CMK (cell line): ENCODE measurements around the gene NKIRAS1.
"Not testable (repeated sequence)": the region's sequence is repeated elsewhere in the genome, so short reads cannot be mapped to it uniquely, and the experiment has no call there.

Experiments used
- DNase-seq: peaks from one replicate; pipeline ENCODE4 v3.0.0-alpha.2; 2010; ENCODE audit warnings: low read depth

Gene NKIRAS1

DNA sequence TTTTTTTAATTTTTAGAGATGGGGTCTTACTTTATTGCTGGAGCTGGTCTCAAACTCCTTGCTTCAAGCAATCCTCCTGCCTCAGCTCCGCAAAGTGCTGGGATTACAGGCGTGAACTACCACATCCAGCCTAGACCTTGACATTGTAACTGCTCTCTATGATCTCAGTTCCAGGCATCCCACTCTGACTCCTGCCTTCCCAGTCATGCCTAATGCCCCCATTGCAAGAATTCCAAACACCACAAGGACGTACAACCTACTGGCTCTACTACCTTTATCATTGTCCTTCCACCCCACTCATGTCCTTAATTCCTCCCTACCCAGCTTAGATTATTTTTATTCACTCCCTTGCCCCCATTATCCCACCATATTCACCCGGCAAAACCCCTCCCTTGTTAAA is 21.6 kb downstream of the NKIRAS1 start:
- DNase-seq = no peak

DNA sequence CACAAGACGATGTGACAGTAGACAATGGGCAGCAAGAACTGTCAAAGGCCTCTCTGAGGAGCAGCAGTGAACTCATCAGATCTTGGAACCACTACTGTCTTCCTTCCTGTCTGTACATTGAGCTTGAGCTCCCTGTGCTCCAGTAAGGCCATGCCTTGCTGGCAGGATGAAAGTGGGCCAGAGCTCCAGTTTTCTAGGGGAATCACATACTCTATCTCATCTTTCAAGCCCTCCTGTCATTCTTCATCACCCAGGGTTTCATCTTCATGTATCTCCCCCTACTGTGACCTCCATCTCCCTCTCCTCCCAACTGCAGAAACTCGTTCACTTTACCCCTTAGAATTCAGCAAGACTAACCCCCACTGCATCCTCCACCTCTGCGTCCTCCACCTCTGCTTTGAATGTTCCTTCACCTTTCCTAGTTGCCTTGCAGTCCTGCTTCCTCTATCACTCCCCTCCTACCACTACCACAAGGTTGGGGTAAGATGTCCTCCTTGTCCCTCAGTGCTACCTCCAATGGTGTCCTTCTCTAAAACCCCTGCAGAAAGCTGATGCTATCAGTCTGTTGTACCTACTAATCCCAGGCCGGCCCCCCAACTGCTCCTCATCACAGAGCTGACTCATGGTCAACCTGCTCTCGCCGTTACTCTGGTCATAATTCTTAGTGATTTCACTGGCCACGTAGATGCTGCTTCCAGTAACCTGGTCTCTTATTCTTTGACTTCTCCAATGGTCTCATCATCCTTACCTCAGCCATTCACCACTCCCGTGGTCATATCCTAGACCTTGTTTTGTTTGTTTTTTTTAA is 22.3 kb downstream of the NKIRAS1 start:
- no peak for DNase-seq

DNA sequence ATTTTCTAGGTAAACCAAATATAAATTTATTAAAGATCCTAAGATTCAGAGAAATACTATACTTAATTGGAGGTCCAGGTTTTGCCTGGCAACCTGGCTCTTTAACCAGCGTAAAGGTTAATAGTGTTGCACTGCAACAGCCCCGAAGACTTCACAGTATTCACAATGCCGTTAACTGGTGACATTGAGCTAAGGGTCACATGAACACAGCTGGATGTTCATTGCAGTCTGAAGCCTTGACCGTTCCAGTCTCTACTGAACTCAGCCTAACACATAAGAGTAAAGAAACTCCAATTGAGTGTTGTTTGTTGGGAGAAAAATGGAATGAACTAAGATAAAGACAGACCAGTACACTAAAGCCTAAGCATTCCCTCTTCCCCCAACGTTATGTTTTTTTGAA is 26.8 kb downstream of the NKIRAS1 start:
- no peak for DNase-seq

DNA sequence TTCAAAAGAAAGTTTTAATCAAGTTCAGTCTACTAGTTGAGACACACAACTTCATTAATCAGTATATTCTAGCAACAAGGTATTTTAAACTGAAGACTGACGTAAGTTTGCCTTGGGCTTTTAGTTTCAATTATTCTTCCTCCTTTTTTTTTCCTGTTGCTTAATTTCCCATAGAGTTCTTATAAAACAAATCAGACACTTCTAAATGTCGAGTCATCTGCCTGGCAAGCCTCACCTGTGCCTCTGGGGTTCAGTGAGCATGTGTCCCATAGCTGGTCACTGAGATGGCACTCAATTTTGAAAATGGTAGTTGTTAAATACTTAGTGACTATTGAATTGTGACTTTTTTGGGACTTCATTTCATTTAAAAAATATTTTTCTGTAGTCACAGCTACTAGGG is 27.4 kb downstream of the NKIRAS1 start:
- DNase-seq = no peak

DNA sequence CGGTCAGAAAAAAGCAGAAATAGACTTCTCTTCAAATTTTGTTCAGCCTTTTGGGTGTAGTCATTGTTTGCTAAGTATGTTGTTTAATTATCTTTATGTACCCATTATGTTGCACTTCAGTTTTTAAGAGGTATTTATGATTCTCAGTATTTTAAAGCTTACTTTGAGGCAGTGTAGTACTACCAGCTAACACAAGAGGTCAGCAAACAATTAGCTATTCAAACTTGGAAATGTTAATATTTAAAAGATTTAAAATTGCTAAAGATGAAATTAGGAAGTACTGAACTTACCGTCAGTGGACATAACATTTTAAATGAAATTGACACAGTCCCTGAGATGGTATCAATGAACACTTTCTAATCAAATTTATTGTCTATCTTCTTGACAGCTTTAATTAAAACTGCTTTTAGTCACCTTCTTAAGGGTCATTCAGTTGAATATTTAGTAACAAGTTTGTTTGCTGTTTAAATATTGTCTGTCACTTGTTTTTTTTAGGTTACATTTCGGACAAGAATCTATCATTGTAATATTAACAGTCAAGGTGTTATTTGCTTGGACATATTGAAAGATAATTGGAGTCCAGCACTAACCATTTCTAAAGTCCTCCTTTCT is 28.1 kb downstream of the NKIRAS1 start:
- no peak for DNase-seq

DNA sequence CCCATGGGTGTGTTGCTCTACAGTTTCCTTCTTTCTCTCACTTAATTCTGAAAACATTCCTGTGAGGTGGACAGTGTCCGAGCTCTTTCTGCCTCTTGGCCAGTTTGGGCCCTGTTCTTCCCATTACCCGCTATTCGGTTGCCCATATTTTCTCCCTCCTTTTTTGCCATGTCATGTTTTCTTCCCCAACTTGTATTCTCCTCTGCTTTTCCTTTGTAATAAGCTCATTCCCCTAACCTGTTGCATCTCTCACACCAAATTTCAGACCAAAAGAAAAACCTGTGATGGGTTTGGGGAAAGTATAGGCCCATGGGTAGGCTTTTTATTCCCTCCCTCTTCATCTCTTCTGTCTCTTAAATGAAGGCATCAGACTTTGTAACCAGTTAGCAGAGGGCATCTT is 30.5 kb downstream of the NKIRAS1 start:
- no peak for DNase-seq

DNA sequence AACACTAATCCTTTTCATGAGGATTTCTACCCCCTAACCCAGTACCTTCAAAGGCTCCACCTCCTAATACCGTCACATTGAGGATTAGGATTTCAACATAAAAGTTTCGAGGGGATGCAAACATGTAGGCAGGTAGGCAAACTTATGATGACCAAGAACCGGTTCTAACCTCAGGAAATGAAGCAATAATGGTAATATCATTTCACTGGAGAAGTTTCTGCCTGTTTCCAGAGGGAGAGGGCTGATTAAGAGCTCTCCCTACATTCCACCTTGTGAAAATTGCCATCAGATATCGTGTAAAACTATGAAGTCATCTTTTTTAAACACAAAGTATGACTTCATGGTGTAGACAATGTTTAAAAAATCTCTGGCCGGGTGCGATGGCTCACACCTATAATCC is 31.6 kb downstream of the NKIRAS1 start:
- no peak for DNase-seq

DNA sequence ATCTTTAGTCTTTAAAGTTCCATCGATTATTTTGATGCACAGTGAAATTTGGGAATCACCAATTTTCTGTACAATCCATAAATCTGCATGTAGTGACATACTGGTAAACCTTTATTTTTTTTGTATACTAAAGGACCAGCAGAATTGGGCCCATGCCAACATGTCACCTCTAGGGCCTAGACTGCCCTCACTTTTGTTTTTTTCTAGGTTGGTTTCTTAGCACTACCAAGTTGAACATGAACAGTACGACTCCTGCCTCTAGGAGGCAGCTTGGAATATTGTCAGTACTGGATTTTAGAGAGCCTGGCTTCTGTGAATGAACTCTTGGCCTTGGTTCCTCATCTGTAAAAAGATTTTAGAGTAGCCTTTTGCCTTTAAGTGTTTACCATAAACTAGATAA is 32.3 kb downstream of the NKIRAS1 start:
- DNase-seq = no peak

DNA sequence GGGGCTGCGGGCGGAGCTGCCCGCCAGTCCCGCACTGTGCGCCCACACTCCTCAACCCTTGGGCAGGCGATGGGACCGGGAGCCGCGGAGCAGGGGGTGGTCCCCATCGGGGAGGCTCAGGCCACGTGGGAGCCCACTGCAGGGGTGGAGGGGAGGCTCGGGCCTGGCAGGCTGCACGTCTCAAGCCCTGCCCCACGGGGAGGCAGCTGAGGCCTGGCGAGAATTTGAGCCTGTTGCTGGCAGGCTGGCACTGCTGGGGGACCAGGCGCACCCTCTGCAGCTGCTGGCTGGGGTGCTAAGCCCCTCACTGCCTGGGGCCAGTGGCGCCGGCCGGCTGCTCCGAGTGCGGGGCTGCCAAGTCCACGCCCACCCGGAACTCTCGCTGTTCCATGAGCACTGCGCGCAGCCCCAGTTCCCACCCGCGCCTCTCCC is 34.3 kb downstream of the NKIRAS1 start:
- DNase-seq = no peak

DNA sequence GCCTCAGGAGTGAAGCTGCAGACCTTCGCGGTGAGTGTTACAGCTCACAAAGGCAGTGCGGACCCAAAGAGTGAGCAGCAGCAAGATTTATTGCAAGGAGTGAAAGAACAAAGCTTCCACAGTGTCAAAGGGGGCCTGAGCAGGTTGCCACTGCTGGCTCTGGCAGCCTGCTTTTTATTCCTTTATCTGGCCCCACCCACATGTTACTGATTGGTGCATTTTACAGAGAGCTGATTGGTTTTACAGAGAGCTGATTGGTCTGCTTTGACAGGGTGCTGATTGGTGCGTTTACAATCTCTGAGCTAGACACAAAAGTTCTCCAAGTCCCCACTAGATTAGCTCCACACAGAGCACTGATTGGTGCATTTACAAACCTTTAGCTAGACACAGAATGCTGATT is 34.8 kb downstream of the NKIRAS1 start:
- not testable (repeated sequence) for DNase-seq

DNA sequence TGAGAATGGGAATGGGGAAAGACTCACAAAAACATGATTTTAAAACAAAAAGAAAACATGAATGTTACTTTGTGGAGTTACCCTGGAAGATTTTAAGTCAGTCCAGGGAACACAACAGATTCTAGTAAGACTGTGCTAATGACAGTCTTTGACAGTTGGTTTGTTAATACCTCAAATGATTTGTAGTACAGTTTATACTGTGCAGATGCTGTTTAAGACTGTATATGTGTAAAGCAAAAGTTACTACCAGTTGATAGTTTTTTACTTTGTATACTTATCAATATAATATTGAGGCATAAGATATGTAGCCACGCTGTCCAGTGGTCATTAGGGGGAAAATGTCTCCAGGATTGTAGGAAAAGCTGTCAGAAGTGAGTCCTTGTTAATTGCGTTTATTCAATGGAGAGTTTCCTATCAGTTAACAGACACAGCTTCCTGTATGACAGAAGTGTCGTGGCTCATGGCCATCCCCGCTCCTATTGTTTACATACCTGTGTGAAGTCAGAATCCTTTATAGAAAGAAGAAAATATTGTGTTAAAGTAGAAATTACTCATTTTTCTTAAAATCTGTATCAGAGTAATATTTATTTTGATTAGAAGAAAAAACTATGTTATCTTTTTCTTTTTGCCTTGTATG is 36.0 kb downstream of the NKIRAS1 start:
- DNase-seq = no peak

DNA sequence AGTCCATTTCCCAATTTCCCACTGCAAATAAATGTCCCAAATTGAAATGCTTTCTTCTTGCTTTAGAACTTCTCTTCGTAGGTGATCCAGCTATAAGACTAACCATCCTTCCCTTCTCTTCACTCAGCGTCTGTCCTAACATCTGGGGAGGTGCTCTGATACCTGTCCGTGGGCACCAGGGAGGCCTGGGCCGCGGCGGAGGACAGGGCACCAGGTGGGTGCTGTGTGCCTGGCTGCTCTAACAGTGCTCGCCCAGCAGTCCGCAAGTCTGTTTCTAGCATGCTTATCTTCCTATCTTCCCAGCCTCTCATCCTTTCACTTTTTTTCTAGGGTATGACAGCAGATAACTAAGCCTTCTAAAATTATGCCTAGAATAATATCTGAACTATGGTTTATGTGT is 37.3 kb downstream of the NKIRAS1 start:
- DNase-seq = no peak

DNA sequence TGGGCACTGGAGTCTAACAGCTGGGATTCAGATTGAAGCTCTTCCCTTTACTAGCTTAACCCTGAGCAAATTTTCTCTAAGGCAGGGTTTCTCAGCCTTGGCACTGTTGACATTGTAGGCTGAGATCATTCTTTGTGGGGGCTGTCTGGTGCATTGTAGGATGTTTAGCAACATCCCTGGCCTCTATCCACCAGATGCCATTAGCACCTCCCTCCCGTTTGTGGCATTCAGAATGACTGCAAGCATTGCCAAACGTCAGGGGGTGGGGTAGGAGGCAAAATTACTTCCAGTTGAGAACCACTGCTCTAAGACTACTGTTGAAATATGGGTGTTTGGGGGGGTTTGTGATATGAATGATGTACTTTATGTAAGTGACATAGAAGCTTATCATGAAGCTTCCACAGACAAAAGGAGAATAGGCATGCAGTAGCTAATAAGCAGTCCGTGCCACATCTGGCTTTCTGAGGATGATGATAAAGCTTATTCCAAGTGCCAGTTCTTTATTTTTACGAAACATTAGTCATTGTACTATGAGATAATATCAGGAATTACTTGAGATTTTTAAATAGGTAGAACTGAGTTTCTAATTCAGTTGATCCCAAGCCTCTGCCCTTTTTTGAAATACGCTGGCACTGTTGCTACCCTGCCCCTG is 39.3 kb downstream of the NKIRAS1 start:
- no peak for DNase-seq

DNA sequence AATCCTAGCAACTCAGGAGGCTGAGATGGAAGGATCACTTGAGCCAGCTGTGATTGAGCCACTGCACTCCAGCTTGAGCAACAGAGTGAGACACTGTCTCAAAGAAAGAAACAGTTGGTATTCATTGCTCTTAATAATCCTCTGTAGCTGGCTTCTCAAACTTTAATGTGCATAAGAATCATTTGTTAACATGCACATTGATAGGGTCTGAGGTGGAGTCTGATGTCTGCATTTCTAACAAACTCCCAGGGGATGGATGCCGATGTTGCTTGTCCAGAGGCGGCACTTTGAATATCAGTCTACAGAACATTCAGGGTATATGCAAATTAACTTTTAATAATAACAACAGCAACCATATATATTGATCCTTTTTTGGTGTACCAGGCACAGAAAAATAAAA is 39.9 kb downstream of the NKIRAS1 start:
- DNase-seq = no peak

DNA sequence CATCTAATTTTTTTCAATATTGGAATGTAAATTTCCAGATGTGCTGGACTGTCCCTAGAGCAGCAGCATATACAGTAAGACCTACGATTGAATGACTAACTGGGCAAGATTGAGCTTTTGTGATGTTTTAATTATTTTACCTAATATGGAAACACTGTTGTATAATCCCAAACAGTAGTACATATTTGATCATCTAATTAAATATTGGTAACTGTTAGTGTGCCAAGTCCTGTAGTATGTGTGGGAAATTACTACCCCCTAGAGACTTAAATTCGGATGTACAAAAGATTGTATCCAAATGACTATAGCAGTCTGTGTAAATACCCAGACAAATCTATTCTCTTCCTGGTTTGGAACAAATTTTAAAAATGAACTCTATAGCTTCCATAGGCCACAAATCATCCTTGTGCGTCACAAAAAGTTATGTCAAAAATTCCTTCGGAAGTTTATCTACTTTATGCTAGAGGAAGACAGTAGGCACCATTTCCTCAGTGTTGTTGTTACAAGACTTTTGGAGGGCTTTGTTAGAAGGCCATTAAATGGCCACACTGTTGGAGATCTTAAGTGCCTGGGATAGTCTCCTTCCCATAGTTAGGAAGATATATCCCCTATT is 41.6 kb downstream of the NKIRAS1 start:
- no peak for DNase-seq

DNA sequence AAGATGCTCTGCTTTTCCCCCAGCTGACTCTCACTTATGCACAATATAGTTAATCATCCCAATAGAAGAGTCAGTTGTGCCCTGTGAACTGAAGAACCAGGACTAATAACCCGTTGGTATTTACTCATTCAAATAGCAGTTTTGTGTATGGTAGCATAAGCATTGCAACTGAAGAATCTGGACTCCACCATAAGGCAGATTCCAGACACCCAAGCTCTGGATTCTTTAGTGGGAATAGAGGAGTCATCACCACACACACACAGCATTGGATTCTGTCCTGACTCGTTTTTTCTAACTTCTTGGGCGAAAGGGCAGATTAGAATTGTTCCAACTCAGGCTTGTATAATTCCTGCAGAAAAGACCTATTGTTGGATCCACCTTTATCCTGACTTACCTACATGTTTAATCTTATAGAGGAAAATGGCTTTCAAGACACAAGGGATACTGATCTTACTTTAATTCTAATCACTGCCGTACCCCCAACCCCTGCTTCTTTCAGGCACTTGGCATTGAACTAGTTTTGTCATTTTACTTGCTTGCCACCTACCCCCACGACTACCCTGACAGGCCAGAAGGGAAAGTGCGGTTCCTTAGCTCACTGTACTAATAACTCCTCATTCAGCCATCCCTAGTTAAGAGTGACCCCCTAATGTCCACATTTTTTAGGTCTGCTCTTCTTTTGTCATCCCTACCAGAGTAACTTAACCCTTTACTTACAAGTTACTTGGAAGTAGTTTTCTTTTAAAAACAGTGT is 42.3 kb downstream of the NKIRAS1 start:
- DNase-seq = no peak

DNA sequence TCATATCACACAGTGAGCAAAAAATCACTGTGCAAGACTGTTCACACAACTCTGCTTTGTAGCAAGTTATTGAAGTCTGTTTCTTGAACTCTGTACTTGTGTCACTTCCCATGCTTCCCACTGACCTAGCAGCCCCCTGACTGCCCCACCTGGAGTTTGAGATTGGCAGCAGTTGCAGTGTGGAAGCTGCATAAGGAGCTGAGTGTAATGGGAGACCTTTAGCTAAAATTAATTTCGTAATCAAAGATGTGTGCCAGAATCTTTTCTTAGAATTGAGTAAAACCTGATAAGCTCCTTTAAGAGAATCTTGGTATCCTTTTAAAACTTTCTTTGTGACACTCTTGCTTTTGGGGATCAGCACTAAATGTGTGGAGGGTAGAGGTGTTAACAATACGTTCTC is 42.8 kb downstream of the NKIRAS1 start:
- no peak for DNase-seq

DNA sequence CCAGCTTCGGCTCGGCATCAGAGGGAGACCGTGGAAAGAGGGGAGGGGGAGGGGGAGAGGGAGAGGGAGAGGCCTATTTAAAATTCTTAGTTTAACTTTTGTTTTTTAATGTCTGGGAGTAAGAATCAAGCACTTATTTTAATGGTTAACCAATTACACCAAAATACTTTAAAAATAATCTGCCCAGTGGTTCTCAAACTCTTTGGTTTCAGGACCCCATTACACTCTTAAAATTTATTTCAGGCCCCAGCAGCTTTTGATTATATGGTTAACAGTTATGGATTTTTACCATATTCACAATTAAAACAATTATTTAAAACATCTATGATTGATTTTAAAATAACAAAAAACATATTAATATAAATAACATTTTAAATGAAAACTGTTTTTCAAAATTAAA is 44.5 kb downstream of the NKIRAS1 start:
- DNase-seq = no peak

DNA sequence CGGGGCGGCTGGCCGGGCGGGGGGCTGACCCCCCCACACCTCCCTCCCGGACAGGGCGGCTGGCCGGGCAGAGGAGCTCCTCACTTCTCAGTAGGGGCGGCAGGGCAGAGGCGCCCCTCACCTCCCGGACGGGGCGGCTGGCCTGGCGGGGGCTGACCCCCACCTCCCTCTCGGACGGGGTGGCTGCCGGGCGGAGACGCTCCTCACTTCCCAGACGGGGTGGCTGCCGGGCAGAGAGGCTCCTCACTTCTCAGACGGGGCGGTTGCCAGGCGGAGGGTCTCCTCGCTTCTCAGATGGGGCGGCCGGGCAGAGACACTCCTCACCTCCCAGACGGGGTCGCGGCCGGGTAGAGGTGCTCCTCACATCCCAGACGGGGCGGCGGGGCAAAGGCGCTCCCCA is 45.4 kb downstream of the NKIRAS1 start:
- DNase-seq = not testable (repeated sequence)

DNA sequence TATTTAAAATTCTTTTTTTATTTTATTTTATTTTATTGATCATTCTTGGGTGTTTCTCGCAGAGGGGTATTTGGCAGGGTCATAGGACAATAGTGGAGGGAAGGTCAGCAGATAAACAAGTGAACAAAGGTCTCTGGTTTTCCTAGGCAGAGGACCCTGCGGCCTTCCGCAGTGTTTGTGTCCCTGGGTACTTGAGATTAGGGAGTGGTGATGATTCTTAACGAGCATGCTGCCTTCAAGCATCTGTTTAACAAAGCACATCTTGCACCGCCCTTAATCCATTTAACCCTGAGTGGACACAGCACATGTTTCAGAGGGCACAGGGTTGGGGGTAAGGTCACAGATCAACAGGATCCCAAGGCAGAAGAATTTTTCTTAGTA is 46.1 kb downstream of the NKIRAS1 start:
- not testable (repeated sequence) for DNase-seq

DNA sequence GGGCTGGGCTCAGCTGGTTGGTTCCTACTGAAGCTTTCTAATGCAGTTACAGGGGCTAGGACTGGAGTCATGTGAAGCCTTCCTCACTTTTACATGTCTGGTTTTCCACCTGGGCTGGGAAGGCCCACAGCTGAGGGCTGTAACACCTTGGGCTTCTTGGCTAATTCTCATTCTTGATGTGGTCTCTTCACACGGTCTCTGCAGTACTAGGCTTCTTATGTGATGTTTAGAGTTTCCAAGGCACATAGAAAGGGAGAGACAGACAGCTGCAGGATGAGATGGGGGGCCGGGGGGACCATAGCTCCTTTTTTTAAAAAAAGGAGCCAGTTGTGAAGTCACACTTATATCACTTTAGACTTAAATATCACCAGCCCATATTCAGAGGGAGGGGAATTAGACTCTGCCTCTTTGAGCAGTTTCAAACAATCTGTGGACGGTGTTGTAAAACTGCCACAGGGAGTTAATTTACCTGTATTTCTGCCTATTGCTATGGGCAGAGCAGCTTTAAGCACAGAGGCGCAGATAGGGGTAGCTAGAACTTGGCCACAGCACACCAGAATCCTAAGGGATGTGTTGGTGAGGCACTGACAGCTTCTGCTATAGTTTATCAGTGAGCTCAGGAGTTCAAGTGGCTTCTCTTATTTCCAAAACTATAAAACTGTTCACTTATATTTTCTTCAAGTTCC is 46.7 kb downstream of the NKIRAS1 start:
- DNase-seq = no peak
